B cell (primary cell): ENCODE results near the gene CFAP68.

Experiments
- EZH2 ChIP-seq: IDR thresholded peaks from 2 replicates; pipeline ENCODE4 v1.6.1; 2012; ENCODE audit warnings: borderline replicate concordance, low read depth, mild to moderate bottlenecking, moderate library complexity, low read length; ENCODE audit not compliant: insufficient read depth, poor library complexity, severe bottlenecking
- TF ChIP-seq, protein P1 (sequence below): fragments of 200-600 bp; IDR thresholded peaks from one replicate; pipeline ENCODE4 v1.8.0; 2022; ENCODE audit warnings: antibody characterized with exemption, mild to moderate bottlenecking

DNA sequence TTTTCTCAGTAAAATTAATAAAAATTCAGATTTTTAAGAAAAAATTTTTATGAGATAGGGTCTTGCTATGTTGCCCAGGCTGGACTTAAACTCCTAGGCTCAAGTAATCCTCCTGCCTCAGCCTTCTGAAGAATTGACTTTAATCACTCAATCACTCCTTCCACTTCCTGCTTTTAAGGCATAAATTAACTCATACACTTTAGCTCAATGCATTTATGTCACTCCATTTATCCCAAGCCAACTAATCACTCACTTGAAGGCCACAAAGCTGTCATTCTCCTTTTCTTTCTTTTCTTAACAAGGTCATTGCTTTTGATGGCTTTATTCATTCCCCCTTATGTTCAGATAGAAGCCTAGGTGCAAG lies 8.8 kb upstream of the CFAP68 start:
- TF ChIP-seq, protein P1, sequence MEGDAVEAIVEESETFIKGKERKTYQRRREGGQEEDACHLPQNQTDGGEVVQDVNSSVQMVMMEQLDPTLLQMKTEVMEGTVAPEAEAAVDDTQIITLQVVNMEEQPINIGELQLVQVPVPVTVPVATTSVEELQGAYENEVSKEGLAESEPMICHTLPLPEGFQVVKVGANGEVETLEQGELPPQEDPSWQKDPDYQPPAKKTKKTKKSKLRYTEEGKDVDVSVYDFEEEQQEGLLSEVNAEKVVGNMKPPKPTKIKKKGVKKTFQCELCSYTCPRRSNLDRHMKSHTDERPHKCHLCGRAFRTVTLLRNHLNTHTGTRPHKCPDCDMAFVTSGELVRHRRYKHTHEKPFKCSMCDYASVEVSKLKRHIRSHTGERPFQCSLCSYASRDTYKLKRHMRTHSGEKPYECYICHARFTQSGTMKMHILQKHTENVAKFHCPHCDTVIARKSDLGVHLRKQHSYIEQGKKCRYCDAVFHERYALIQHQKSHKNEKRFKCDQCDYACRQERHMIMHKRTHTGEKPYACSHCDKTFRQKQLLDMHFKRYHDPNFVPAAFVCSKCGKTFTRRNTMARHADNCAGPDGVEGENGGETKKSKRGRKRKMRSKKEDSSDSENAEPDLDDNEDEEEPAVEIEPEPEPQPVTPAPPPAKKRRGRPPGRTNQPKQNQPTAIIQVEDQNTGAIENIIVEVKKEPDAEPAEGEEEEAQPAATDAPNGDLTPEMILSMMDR = no peak
- no peak for TF ChIP-seq EZH2
